Uterus (tissue), 2 donors: ENCODE results near the gene STOML1.

Experiments used
- CTCF ChIP-seq, 4 experiments: fragments of 200-600 bp in 2 of 4; fragments of 450-650 bp in 2 of 4; sonication (generic) in 2 of 4; IDR thresholded peaks; one replicate each; pipeline ENCODE4 v1.5.1; 2016 to 2019; ENCODE audit warnings: antibody characterized with exemption in 4 of 4, mild to moderate bottlenecking in 2 of 4, moderate library complexity in 1 of 4
- POLR2A ChIP-seq, 2 donors: fragments of 450-650 bp; IDR thresholded peaks; one replicate each; pipeline ENCODE4 v1.6.1; 2016; ENCODE audit warnings: antibody characterized with exemption in 2 of 2, mild to moderate bottlenecking in 1 of 2, moderate library complexity in 1 of 2

GRCh38 chr15:74007820-74008371 is 15.8 kb upstream of the STOML1 start:
- no peak for TF ChIP-seq POLR2A (IDR thresholded peaks at IDR 0.05)
- TF ChIP-seq CTCF (IDR thresholded peaks at IDR 0.05): no peak
